GM12801 (cell line): ENCODE measurements around the gene PARP9.

Experiments used
- TF ChIP-seq, protein P1 (sequence below): IDR thresholded peaks from one replicate; pipeline ENCODE4 v1.5.1; 2011; ENCODE audit warnings: control low read depth; ENCODE audit not compliant: insufficient read length; ENCODE audit errors: extremely low read depth

Gene PARP9

DNA sequence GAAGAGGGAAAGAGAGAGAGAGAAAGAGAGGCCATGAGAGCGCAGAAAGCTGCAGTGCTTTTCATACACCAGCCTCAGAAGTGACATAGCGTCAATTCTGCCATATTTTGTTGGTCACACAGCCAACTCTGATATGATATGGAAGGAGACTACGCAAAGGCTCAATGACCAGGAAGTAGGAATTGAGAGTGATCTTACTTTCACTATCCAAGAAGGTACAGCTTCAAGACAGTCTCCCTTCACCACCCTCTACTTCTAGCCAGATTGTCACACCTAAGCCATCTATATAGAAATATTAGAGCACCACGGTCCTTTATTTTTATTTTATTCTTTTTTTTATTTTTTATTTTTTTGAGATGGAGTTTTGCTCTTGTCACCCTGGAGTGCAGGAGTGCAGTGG lies 34.5 kb upstream of the PARP9 start:
- TF ChIP-seq, protein P1, sequence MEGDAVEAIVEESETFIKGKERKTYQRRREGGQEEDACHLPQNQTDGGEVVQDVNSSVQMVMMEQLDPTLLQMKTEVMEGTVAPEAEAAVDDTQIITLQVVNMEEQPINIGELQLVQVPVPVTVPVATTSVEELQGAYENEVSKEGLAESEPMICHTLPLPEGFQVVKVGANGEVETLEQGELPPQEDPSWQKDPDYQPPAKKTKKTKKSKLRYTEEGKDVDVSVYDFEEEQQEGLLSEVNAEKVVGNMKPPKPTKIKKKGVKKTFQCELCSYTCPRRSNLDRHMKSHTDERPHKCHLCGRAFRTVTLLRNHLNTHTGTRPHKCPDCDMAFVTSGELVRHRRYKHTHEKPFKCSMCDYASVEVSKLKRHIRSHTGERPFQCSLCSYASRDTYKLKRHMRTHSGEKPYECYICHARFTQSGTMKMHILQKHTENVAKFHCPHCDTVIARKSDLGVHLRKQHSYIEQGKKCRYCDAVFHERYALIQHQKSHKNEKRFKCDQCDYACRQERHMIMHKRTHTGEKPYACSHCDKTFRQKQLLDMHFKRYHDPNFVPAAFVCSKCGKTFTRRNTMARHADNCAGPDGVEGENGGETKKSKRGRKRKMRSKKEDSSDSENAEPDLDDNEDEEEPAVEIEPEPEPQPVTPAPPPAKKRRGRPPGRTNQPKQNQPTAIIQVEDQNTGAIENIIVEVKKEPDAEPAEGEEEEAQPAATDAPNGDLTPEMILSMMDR, result no peak

DNA sequence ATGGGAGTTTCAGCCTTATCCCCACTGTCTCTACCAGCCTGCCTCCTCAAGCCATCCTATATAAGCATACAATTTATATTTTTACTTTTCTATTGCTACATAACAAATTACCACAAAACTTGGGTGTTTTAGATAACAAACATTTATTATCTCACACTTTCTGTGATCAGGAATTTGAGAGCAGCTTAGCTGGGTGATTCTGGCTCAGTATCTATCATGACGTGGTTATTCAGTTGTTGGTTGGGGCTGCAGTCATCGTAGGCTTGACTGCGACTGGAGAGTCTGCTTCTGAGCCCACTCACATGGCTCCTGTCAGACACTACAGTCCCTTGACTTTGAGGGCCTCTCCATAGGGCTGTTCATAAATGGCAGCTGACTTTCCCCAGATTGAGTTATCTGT lies 34.1 kb upstream of the PARP9 start:
- TF ChIP-seq, protein P1, result no peak

DNA sequence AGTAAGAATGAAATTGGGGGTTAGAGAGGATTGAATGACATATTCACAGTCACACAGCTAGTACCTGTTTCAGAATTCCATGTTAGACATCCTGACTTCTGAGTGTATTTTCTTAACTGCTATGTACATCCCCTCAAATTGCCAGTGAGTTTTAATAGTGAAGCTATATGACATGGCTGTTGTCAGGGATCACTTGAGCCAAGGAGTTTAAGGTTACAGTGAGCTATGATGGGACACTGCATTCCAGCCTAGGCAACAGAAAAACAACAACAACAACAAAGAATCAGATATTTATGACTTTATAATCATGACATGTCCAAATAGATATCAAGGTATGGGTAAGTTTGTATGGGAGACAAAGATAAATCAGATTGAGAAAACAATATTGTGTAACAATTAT lies 29.9 kb upstream of the PARP9 start:
- TF ChIP-seq, protein P1, result no peak

DNA sequence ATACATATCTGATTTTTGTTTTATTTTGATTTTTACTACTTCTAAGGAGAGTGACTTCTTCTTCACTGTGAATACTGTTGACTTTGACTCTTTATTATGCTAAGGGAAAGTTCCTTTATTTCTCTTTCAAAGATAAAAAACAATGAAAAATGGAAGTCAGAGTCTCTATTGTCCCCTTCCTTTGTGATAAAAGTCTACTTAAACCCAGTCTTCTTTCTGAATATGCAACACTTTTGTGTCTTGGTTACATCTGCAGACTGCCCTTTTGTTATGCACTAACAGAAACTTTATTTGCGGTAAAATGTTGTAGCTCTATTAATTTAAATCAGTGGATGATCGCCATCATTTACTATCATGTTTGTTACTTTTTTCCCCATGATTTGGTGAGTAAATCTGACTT lies 26.5 kb upstream of the PARP9 start:
- TF ChIP-seq, protein P1, result no peak

DNA sequence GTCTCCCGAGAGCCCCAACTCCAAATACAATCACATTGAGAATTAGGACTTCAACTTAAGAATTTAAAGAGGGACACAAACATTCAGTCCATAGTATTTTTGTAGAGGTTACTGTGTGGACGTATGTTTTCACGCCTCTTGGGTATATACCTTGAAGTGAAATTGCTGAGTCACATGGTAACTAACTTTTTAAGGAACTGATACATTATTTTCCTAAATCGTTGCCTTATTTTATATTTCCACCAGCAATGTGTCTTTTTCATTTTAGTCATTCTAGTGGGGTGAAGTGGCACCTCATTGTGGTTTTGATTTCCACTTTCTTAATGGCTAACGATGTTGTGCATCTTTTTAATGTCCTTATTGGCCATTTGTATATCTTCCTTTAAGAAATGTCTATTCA lies 25.2 kb upstream of the PARP9 start:
- TF ChIP-seq, protein P1, result no peak

DNA sequence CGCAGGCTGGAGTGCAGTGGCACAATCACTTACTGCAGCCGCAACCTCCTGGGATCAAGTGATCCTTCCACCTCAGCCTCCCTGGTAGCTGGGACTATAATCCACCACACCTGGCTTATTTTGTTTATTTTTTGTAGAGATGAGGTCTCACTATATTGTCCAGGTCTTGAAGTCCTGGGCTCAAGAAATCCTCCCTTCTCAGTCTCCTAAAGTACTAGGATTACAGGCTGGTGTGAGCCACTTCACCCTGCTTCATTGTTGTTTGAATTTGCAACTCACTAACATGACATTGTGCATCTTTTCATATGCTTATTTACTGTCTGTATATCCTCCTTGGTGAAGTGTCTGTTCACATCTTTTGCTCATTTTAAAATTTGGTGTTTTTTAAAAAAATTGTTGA lies 23.5 kb upstream of the PARP9 start:
- TF ChIP-seq, protein P1, result no peak

DNA sequence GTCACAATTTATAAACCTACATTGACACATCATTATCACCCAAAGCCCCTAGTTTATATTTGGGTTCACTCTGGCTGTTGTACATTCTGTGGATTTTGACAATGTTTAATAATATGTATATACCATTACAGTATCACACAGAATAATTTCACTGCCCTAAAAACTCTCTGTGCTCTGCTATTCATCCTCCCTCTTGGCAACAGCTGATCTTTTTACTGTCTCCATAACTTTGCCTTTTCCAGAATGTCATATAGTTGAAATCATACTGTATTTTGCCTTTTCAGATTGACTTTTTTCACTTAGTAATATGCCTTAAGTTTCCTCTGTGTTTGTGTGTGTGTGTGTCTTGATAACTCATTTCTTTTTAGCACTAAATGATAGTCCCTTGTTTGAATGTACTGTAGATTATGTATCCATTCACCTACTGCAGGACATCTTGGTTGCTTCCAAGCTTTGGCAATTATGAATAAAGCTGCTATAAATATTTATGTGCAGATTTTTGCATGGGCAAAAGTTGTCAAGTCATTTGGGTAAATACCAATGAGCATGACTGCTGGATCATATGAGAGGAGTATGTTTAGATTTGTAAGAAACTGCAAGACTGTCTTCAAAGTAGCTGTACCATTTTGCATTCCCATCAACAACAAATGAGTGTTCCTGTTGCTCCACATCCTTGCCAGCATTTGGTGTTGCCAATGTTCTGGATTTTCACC lies 22.8 kb upstream of the PARP9 start:
- TF ChIP-seq, protein P1, result no peak
